GM19239 (cell line): ENCODE measurements around the gene C5orf15.
"Not testable (repeated sequence)": the region's sequence is repeated elsewhere in the genome, so short reads cannot be mapped to it uniquely, and the experiment has no call there.

ENCODE experiments used
- DNase-seq: peaks from one replicate; pipeline ENCODE4 v3.0.0; 2011; ENCODE audit warnings: low spot score; ENCODE audit not compliant: insufficient read length
- FAIRE-seq: peaks from 2 replicates; lab custom pipeline; 2011; peaks lifted over from hg19 to GRCh38; lab: Jason Lieb, UNC

The C5orf15 gene

GRCh38 chr5:133941456-133942196 lies 26.8 kb downstream of the C5orf15 start:
- DNase-seq: no peak
- no peak for FAIRE-seq

- DNase-seq: no peak
- FAIRE-seq: no peak
Observed at GRCh38 chr5:133939668-133940067, 28.8 kb downstream of the C5orf15 start.

- DNase-seq: no peak
- peak; percentile 56 for FAIRE-seq
Observed at GRCh38 chr5:133938929-133939328, 29.5 kb downstream of the C5orf15 start.

- DNase-seq (no peak), FAIRE-seq (no peak)
Observed at GRCh38 chr5:133938039-133938821, 30.2 kb downstream of the C5orf15 start.

GRCh38 chr5:133937628-133938027 lies 30.8 kb downstream of the C5orf15 start:
- FAIRE-seq, DNase-seq: not testable (repeated sequence)

- FAIRE-seq (no peak), DNase-seq (no peak)
Observed at GRCh38 chr5:133936651-133937015, 31.8 kb downstream of the C5orf15 start.

GRCh38 chr5:133935991-133936650 lies 32.3 kb downstream of the C5orf15 start:
- FAIRE-seq: not testable (repeated sequence)

GRCh38 chr5:133935667-133935940 lies 32.8 kb downstream of the C5orf15 start:
- FAIRE-seq (no peak), DNase-seq (no peak)

More at GRCh38 chr5:133935991-133936650, 32.3 kb downstream of the C5orf15 start:
- DNase-seq: not testable (repeated sequence)

GRCh38 chr5:133934822-133935666 lies 33.4 kb downstream of the C5orf15 start:
- FAIRE-seq (peak; percentile 75), DNase-seq (no peak)

- DNase-seq (no peak), FAIRE-seq (no peak)
Observed at GRCh38 chr5:133934311-133934710, 34.1 kb downstream of the C5orf15 start.

- no peak for DNase-seq
- FAIRE-seq: peak; percentile 56
Observed at GRCh38 chr5:133933670-133934295, 34.6 kb downstream of the C5orf15 start.

GRCh38 chr5:133933169-133933509 lies 35.3 kb downstream of the C5orf15 start:
- DNase-seq: no peak
- FAIRE-seq: no peak

GRCh38 chr5:133932441-133933168 lies 35.8 kb downstream of the C5orf15 start:
- DNase-seq (no peak), FAIRE-seq (peak; percentile 75)

- FAIRE-seq (no peak), DNase-seq (no peak)
Observed at GRCh38 chr5:133931546-133931945, 36.9 kb downstream of the C5orf15 start.

- no peak for FAIRE-seq
- no peak for DNase-seq
Observed at GRCh38 chr5:133930813-133931090, 37.7 kb downstream of the C5orf15 start.

- DNase-seq (no peak), FAIRE-seq (peak; percentile 96)
Observed at GRCh38 chr5:133930061-133930812, 38.2 kb downstream of the C5orf15 start.

GRCh38 chr5:133928587-133929393 lies 39.6 kb downstream of the C5orf15 start:
- FAIRE-seq (no peak), DNase-seq (no peak)
